BLaER1 (cell line): Measurements from ENCODE around the gene NUP210L.
"Not testable (repeated sequence)": the region's sequence is repeated elsewhere in the genome, so short reads cannot be mapped to it uniquely, and the experiment has no call there.

ENCODE experiments used
- H3K27ac ChIP-seq: shearing (Covaris generic); formaldehyde crosslinking; 2 replicates; pipeline ENCODE4 v1.8.1; 2022
- H3K27me3 ChIP-seq: shearing (Covaris generic); formaldehyde crosslinking; 2 replicates; pipeline ENCODE4 v1.8.1; 2022
- H3K36me3 ChIP-seq: shearing (Covaris generic); formaldehyde crosslinking; 2 replicates; pipeline ENCODE4 v1.8.1; 2022
- H3K4me1 ChIP-seq: shearing (Covaris generic); formaldehyde crosslinking; 2 replicates; pipeline ENCODE4 v1.8.1; 2022
- H3K4me2 ChIP-seq: shearing (Covaris generic); formaldehyde crosslinking; 2 replicates; pipeline ENCODE4 v1.8.1; 2022
- H3K4me3 ChIP-seq: shearing (Covaris generic); formaldehyde crosslinking; 2 replicates; pipeline ENCODE4 v1.8.1; 2022
- H3K9ac ChIP-seq: shearing (Covaris generic); formaldehyde crosslinking; 2 replicates; pipeline ENCODE4 v1.8.1; 2022
- H3K9me3 ChIP-seq: shearing (Covaris generic); formaldehyde crosslinking; 2 replicates; pipeline ENCODE4 v1.8.1; 2022
- H4K20me1 ChIP-seq: shearing (Covaris generic); formaldehyde crosslinking; 2 replicates; pipeline ENCODE4 v1.8.1; 2022
- Cebpa-rat ChIP-seq: shearing (Covaris generic); IDR thresholded peaks from 2 replicates; pipeline ENCODE4 v1.8.1; 2022

NUP210L gene

GRCh38 chr1:154151311-154151710, 3.6 kb downstream of the NUP210L start:
- Histone ChIP-seq H4K20me1 (peaks cover 9% of the 10 kb centered on the region; the same call in 1 of the 2 replicates), H3K36me3 (peaks cover 23% of the 10 kb centered on the region), H3K9me3 (no peaks in the 10 kb centered on the region), H3K4me2 (no peak overlapping the region), H3K27me3 (no peaks in the 10 kb centered on the region), H3K4me1 (no peaks in the 10 kb centered on the region), H3K27ac (no peak overlapping the region), H3K4me3 (no peak overlapping the region), H3K9ac (no peak overlapping the region)
- TF ChIP-seq Cebpa-rat, result no peak

DNA sequence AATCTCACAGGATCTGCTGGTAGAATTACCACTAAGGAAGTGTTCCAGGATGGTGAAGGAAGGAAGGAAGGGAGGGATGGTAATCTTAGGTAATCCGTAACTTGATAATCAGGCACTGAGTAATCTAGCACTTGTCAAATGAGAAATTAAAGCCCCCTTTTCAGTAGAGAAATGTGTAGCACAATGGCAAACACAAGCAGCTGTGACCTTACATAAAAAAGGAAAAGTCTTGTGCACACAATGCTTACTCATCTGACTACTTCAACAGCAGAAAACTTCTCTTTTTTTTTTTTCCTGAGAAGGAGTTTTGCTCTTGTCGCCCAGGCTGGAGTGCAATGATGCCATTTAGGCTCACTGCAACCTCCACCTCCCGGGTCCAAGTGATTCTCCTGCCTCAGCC, 6.1 kb downstream of the NUP210L start:
- no peaks in the 10 kb centered on the region for H3K9me3 ChIP-seq
- H3K36me3 ChIP-seq, result no peaks in the 10 kb centered on the region
- no peak overlapping the region for H3K27ac ChIP-seq
- no peaks in the 10 kb centered on the region for H4K20me1 ChIP-seq
- TF ChIP-seq Cebpa-rat, result no peak
- H3K4me1 ChIP-seq, result no peaks in the 10 kb centered on the region
- H3K27me3 ChIP-seq, result no peaks in the 10 kb centered on the region
- no peak overlapping the region for H3K4me3 ChIP-seq
- H3K9ac ChIP-seq, result no peak overlapping the region
- H3K4me2 ChIP-seq, result no peak overlapping the region

- not testable (repeated sequence) for H3K36me3 ChIP-seq, H3K27me3 ChIP-seq, H4K20me1 ChIP-seq, H3K27ac ChIP-seq, H3K4me2 ChIP-seq, H3K9me3 ChIP-seq, H3K9ac ChIP-seq, H3K4me3 ChIP-seq, H3K4me1 ChIP-seq
Measured at GRCh38 chr1:154147505-154147904, 7.4 kb downstream of the NUP210L start.

- no peaks in the 10 kb centered on the region for H3K36me3 ChIP-seq
- no peaks in the 10 kb centered on the region for H3K4me1 ChIP-seq
- H3K27me3 ChIP-seq, result no peaks in the 10 kb centered on the region
- H3K27ac ChIP-seq, result no peak overlapping the region
- no peak overlapping the region for H3K4me2 ChIP-seq
- no peaks in the 10 kb centered on the region for H4K20me1 ChIP-seq
- H3K9ac ChIP-seq, result no peak overlapping the region
- H3K4me3 ChIP-seq, result no peak overlapping the region
- no peak for TF ChIP-seq Cebpa-rat
- no peaks in the 10 kb centered on the region for H3K9me3 ChIP-seq
Measured at GRCh38 chr1:154145986-154146385, 8.9 kb downstream of the NUP210L start.

GRCh38 chr1:154142358-154142757, 12.5 kb downstream of the NUP210L start:
- no peak overlapping the region for H3K4me2 ChIP-seq
- no peak overlapping the region for H3K27ac ChIP-seq
- no peaks in the 10 kb centered on the region for H3K27me3 ChIP-seq
- H3K9me3 ChIP-seq, result no peaks in the 10 kb centered on the region
- no peak for TF ChIP-seq Cebpa-rat
- H3K36me3 ChIP-seq, result no peaks in the 10 kb centered on the region
- H3K4me3 ChIP-seq, result no peak overlapping the region
- H3K4me1 ChIP-seq, result no peaks in the 10 kb centered on the region
- no peaks in the 10 kb centered on the region for H4K20me1 ChIP-seq
- no peak overlapping the region for H3K9ac ChIP-seq

GRCh38 chr1:154141240-154141639, 13.6 kb downstream of the NUP210L start:
- no peaks in the 10 kb centered on the region for H3K4me1 ChIP-seq
- H3K9me3 ChIP-seq, result no peaks in the 10 kb centered on the region
- H3K4me3 ChIP-seq, result no peak overlapping the region
- no peaks in the 10 kb centered on the region for H3K36me3 ChIP-seq
- H3K9ac ChIP-seq, result no peak overlapping the region
- H4K20me1 ChIP-seq, result no peaks in the 10 kb centered on the region
- no peak overlapping the region for H3K27ac ChIP-seq
- no peak overlapping the region for H3K4me2 ChIP-seq
- no peaks in the 10 kb centered on the region for H3K27me3 ChIP-seq
- no peak for TF ChIP-seq Cebpa-rat

- H3K9me3 ChIP-seq, result no peaks in the 10 kb centered on the region
- H3K4me3 ChIP-seq, result no peak overlapping the region
- H3K27me3 ChIP-seq, result no peaks in the 10 kb centered on the region
- no peaks in the 10 kb centered on the region for H3K36me3 ChIP-seq
- no peak for TF ChIP-seq Cebpa-rat
- H3K27ac ChIP-seq, result no peak overlapping the region
- no peaks in the 10 kb centered on the region for H3K4me1 ChIP-seq
- no peak overlapping the region for H3K9ac ChIP-seq
- H3K4me2 ChIP-seq, result no peak overlapping the region
- no peaks in the 10 kb centered on the region for H4K20me1 ChIP-seq
Measured at GRCh38 chr1:154137888-154138287, 17.0 kb downstream of the NUP210L start.

DNA sequence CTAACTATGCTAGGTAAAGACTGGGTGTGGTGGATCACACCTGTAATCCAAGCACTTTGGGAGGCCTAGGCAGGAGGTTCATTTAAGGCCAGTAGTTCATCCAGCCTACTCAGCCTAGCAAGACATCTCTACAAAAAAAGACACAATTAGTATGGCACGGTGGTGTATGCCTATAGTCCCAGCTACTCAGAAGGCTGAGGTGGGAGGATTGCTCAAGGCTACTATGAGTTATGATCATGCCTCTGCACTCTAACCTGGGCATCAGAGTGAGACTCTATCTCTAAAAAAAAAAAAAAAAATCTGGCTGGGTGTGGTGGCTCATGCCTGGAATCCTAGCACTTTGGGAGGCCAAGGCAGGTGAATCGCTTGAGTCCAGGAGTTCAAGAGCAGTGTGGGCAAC, 21.6 kb downstream of the NUP210L start:
- H3K27ac ChIP-seq, result no peak overlapping the region
- no peaks in the 10 kb centered on the region for H3K4me1 ChIP-seq
- H4K20me1 ChIP-seq, result no peaks in the 10 kb centered on the region
- no peaks in the 10 kb centered on the region for H3K36me3 ChIP-seq
- TF ChIP-seq Cebpa-rat, result no peak
- no peaks in the 10 kb centered on the region for H3K9me3 ChIP-seq
- no peak overlapping the region for H3K4me3 ChIP-seq
- no peak overlapping the region for H3K4me2 ChIP-seq
- H3K9ac ChIP-seq, result no peak overlapping the region
- H3K27me3 ChIP-seq, result no peaks in the 10 kb centered on the region

GRCh38 chr1:154129391-154129970, 25.4 kb downstream of the NUP210L start:
- Histone ChIP-seq H3K4me2 (no peak overlapping the region), H3K36me3 (no peaks in the 10 kb centered on the region), H3K9ac (no peak overlapping the region), H3K4me1 (no peaks in the 10 kb centered on the region), H4K20me1 (no peaks in the 10 kb centered on the region), H3K4me3 (no peak overlapping the region), H3K9me3 (no peaks in the 10 kb centered on the region), H3K27me3 (no peaks in the 10 kb centered on the region), H3K27ac (no peak overlapping the region)
- TF ChIP-seq Cebpa-rat, result no peak

DNA sequence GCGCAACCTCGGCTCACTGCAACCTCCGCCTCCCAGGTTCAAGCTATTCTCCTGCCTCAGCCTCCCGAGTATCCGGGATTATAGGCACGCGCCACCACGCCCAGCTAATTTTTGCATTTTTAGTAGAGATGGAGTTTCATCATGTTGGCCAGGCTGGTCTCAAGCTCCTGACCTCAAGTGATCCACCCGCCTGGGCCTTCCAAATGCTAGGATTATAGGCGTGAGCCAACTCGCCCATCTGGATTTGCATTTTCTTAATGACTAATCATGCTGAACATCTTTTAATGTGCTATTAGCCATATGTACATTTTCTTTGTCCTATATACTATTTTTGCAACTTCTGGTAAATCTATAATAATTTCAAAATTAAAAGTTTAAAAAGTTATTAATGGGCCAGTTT, 31.7 kb downstream of the NUP210L start:
- H3K4me2 ChIP-seq, H4K20me1 ChIP-seq, H3K9me3 ChIP-seq, H3K4me1 ChIP-seq, H3K27ac ChIP-seq, H3K27me3 ChIP-seq, H3K9ac ChIP-seq, H3K4me3 ChIP-seq, H3K36me3 ChIP-seq: not testable (repeated sequence)

GRCh38 chr1:154117642-154118041, 37.2 kb downstream of the NUP210L start:
- Histone ChIP-seq H3K27ac (no peak overlapping the region), H3K4me1 (peaks cover 10% of the 10 kb centered on the region), H3K36me3 (no peaks in the 10 kb centered on the region), H3K9me3 (no peaks in the 10 kb centered on the region), H3K9ac (no peak overlapping the region), H3K4me2 (no peak overlapping the region), H4K20me1 (no peaks in the 10 kb centered on the region), H3K27me3 (no peaks in the 10 kb centered on the region), H3K4me3 (no peak overlapping the region)
- no peak for TF ChIP-seq Cebpa-rat
